Stimulated activated naive CD8-positive, alpha-beta T cell treated with anti-CD3 and anti-CD28 coated beads, Interleukin-15, Interleukin-2, amounts not matched to agents 100 U/mL and 50 U/mL, for 24 hours (primary cell): ENCODE results near the gene TMX2.
"Not testable (repeated sequence)": the region's sequence is repeated elsewhere in the genome, so short reads cannot be mapped to it uniquely, and the experiment has no call there.

ENCODE experiments used
- ATAC-seq: fragments of 150-1000 bp; cut with Tn5 transposase; one replicate; pipeline ENCODE4 v1.10.0; 2021
- DNase-seq: peaks from one replicate; pipeline ENCODE4 v3.0.0; 2021

Gene TMX2

DNA sequence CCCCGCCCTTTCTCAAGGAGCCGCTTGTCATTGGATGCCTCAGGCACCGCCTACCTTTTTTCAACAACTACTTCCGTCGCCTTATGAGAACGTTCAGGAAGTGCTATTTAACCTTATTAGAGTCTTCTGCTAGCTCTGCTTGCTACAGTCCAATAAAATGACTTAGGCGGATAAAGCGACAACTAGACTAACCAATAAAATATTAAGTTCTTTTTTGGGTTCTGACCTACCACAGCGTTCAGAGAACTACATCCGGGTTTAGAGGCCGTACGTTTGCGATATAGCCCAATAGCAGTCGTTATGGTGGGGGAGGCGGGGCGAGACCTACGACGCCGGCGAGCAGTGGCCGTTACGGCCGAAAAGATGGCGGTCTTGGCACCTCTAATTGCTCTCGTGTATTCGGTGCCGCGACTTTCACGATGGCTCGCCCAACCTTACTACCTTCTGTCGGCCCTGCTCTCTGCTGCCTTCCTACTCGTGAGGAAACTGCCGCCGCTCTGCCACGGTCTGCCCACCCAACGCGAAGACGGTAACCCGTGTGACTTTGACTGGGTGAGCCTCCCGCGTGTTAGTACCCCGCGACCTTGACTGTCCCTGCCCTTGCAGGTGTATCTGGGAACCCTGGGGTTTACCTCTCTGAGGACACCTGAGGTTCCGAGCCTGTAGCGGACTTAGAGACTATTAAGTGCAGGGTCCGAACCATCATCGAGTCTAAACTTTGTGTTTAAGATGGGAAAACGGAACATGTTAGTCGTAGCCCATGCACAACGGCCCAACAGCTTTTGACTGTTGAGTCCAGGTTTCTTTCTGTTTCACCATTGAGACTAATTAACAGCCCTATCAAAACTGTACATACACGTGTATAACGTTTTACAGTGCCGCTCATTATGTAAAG, at the start of gene TMX2:
Gene TMX2 (plus strand): TSS at position 338 of the 895 bp plus-strand sequence. CDS start 26 bp downstream, at position 364.
- DNase-seq (peak; percentile 89), ATAC-seq (peak; percentile 95)

DNA sequence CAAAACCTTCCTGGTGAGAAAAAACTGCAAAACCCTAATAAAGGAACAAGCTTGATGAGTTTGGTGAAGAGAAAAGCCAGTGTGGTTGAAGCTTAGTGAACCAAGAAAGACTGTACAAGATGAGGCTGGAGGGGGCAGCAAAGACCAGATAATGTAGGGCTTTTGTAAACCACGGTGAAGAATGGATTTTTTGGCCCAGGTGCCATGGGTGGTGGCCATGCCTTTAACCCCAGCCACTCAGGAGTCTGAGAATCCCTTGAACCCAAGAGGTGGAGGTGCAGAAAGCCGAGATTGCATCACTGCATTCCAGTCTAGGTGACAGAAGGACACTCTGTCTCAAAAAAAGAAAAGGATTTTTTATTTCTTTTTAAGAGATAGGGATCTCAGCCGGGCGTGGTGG, 49.5 kb upstream of the TMX2 start:
- ATAC-seq (no peak), DNase-seq (no peak)

DNA sequence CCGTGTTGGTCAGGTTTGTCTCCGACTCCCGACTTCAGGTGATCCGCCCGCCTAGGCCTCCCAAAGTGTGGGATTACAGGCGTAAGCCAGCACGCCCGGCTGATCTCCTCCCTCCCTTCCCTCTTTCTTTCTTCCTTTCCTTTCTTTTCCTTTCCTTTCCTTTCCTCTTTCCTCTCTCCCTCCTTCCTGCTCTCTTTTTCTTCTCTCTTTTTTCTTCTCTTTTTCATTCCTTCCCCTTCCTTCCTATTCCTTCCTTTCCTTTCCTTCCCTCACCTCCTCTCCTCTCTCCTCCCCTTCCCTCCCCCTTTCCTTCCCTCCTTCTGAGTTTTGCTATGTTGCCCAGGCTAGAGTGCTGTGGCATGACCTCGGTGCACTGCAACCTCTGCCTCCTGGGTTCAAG, 48.4 kb upstream of the TMX2 start:
- DNase-seq: no peak
- ATAC-seq: no peak

GRCh38 chr11:57667117-57667735, 45.2 kb upstream of the TMX2 start:
- peak; percentile 88 for DNase-seq
- ATAC-seq: peak; percentile 70

GRCh38 chr11:57667736-57668433, 44.5 kb upstream of the TMX2 start, which contains the start of gene ZDHHC5:
Gene ZDHHC5, plus strand, starts transcription at chr11:57668114. Its CDS starts 4,977 bp downstream, at chr11:57673091.
- peak; percentile 96 for ATAC-seq
- DNase-seq: peak; percentile 99

GRCh38 chr11:57668434-57668782, 44.0 kb upstream of the TMX2 start:
- peak; percentile 0 for ATAC-seq
- no peak for DNase-seq

DNA sequence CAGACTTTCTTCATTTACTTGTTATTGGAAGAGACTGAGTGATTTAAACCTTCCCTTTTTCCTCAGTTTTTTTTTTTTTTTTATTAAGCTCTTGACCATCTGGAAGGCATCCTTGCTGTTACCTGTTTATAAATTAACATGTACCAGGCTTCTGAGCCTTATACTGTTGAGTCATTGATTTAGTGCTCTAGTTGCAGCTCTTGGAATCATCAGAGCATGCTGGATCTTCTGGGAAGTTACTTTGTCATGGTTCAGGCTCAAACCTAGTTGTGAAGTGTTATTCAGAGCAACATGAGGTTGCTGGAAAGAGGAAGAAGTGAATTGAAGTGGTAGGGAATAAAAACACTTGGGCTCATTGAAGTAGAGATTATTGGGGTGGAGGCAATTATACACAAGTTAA, 38.1 kb upstream of the TMX2 start:
- DNase-seq (no peak), ATAC-seq (no peak)

DNA sequence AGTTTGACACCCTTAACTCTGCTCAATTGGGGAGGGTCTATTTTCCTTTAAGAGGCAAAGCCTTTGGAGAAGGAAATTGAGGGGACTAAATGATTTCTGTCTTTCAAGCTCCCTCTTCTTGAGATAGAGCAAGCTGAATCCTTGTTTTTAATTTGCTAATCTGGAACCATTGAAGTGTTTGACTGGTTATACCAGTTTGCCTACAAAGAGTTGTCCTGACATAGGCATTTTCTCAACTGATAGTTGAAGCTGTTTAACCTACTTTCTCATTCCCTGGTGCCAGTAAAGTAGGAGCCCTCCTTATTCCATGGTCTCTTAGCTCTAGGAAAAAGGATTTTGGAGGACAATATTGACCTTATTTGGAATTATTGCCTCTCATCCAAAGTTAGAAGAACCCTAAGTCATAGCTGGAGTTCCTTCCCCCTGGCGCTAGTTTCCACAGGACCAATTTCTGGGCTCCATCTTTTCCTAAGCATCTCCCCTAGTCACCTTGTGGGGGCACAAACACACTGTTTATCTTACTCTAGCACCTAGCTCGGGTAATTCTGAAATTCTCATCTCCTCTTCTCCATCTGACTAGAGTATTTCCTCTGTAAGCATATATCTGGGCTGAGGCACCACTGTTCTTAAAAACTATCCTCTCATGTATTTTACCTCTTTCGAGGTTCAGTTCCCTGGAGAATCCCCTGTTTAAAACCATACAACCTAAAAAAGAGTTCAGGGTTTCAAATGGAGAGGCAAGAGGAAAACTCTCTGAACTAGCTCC, 37.0 kb upstream of the TMX2 start:
- ATAC-seq: no peak

GRCh38 chr11:57679396-57679795, 33.0 kb upstream of the TMX2 start:
- ATAC-seq (no peak), DNase-seq (no peak)

More for the DNA sequence above, 37.0 kb upstream of the TMX2 start:
- DNase-seq: no peak

DNA sequence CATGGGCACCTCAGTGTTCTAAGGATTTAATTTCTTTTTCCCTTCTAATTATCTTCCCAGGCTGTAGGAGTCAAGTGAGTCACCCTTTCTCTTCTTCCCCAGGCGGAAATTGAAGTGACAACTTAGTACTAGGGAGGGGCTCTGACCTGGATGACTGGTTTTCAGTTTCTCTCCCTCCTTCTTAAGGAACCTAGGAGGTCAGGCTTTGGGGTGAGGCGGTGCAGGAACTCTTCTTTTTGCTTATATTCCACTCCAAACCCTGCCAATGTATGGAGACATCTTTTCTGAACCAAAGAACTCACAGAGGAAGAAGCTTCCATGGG, 31.9 kb upstream of the TMX2 start:
- no peak for DNase-seq
- peak; percentile 79 for ATAC-seq

DNA sequence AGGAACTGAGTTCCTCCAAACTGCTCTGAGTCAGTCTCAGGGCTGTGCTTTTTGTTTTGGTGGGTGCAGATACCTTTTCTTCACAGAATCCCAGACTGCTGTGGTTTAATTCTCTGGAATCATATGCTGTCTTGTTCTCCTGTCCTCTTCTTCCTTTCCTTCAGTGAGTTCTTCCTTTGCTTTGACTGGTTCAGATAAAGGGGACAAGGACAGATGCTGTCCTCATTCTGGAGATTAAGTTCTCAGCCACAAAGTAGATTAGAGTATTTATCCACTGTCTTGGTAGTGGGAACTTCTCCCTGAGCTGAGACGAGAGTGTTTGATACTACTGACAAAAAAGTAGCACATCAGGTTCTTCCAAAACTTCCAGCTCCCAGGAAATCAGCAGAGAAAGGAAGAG, 31.2 kb upstream of the TMX2 start:
- ATAC-seq: no peak
- no peak for DNase-seq

DNA sequence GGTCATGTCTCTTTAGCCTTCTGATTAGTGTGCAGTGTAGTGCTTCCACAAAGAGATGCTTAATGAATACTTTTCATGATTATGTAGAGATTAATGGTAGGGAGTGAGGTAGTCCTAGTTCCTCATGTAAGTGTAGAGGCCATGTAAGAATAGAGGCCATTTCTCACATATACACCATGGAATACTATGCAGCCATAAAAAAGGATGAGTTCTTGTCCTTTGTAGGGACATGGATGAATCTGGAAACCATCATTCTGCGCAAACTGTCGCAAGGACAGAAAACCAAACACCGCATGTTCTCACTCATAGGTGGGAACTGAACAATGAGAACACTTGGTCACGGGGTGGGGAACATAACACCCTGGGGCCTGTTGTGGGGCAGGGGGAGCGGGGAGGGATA, 21.9 kb upstream of the TMX2 start:
- DNase-seq, ATAC-seq: not testable (repeated sequence)

GRCh38 chr11:57698843-57699365, 13.5 kb upstream of the TMX2 start:
- no peak for ATAC-seq
- no peak for DNase-seq

GRCh38 chr11:57699813-57700212, 12.6 kb upstream of the TMX2 start:
- ATAC-seq (no peak), DNase-seq (no peak)

DNA sequence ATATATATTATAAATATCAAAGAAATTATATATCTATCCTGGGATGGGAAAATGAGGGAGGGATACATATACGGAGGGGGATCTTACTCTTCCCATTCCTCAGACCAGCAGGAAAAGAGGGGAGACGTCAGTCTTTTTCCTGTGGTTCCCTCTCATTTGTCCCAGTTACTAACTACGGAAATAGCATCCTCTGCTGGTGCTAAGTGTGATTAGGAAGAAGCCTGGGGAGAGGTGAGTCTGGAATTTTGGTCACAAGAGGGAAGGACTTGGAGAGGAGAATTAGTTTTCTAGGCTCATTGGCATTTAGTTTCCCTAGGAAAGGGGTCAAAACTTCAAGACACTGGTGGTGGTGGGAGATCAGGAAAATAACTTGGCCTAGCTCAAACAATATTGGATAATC, 12.0 kb upstream of the TMX2 start:
- no peak for DNase-seq
- no peak for ATAC-seq

DNA sequence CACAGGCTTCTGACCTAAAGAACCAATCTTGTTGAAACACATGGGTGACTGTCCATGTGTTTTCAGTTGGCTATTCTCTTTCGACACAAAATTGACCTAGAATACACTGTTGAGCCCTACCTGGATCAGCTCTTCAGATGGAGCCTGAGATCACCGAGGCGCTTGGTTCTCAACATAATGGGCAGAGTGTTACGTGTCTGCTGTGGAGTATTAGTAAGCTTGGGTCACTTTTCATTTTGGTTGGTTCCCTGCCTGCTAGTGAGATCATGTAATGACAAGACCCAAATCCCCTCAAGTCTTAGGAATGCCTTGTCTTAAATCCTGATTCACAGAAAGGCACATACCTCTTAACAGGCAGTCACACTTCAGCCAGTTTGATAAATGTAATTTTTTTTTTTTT, 9.1 kb upstream of the TMX2 start:
- no peak for ATAC-seq
- no peak for DNase-seq

DNA sequence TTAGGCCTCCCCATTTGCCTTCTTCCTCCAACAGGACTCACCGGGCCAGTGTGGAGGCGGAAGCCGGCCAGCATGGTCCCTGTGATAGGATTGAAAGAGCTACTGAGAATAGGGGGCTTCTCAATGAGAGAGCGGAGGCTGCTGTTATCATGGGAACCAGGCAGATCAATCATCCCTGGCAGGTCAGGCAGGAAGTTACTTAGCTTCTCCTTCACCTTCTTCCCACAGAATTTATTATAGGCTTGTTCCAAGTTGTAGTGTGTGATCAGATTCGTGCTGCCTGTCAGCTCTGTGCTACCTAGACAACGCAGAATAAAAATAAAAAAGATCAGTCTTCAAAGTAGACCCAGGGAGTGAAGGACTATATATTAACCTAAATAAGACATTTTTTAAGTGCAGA, 7.5 kb upstream of the TMX2 start:
- DNase-seq (no peak), ATAC-seq (no peak)

- DNase-seq, ATAC-seq: not testable (repeated sequence)
These were observed 7.0 kb upstream of the TMX2 start for GRCh38 chr11:57705432-57705831.

DNA sequence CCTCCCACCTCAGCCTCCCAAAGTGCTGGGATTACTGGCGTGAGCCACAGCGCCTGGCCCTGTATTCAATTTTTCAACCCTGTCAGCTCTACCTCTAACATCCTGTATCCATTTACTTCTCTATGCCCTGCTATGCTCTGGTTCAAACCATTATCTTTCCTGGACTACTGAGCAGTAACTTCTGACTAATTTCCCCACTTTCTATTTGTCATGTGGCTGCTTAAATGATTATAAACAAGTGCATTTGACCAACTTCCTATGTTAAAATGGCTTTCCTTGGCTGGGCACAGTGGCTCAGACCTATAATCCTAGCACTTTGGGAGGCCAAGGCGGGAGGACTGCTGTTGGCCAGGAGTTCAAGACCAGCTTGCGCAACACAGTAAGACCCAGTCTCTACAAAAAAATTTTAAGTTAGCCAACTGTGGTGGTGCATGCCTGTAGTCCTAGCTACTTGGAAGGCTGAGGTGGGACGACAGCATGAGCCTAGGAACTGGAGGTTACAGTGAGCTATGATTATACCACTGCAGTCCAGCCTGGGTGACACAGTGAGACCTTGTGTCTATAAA, 2.5 kb upstream of the TMX2 start:
- DNase-seq: no peak
- ATAC-seq: no peak

- ATAC-seq: peak; percentile 48
- peak; percentile 76 for DNase-seq
These were observed 758 bp upstream of the TMX2 start, which contains the start of gene MED19 for GRCh38 chr11:57711414-57712255. Gene MED19, minus strand, starts transcription at chr11:57712215. Its CDS starts 36 bp downstream, at chr11:57712179.

GRCh38 chr11:57713835-57714234, 1.4 kb downstream of the TMX2 start:
- DNase-seq (no peak), ATAC-seq (no peak)
